GM12878 (cell line): ENCODE measurements around the gene ABHD17C. TPM values are rescaled to one million over a fixed set of nuclear protein-coding genes. Genes with fewer than 3 reads are reported as not detected.

ENCODE experiments used
- ATAC-seq: fragments of 200-7000 bp; cut with Tn5 transposase; 3 replicates; pipeline ENCODE4 v1.9.1; 2020; ENCODE audit warnings: mild to moderate bottlenecking, moderate library complexity
- BruUV-seq: library from RNA; stranded (reverse); fragments of 400-500 nt; replicated peaks from 2 replicates; lab custom pipeline; 2021; lab: Mats Ljungman, UMichigan
- CTCF ChIA-PET: fragments of 300-600 bp; sonication (Branson Sonifier 250); formaldehyde crosslinking; extraction: SDS; loops from one replicate; lab custom pipeline; 2021; ENCODE audit warnings: inconsistent platforms; lab: Yijun Ruan, JAX
- POLR2A ChIA-PET: fragments of 350-600 bp; formaldehyde crosslinking; extraction: SDS; loops from one replicate; lab custom pipeline; 2021; ENCODE audit warnings: inconsistent platforms; lab: Charles Lee
- RAD21 ChIA-PET: fragments of 300-600 bp; sonication (Branson Sonifier 250); formaldehyde crosslinking; loops from one replicate; lab custom pipeline; 2023; ENCODE audit warnings: antibody characterized with exemption; ENCODE audit not compliant: unreplicated experiment; lab: Charles Lee
- SMC1A ChIA-PET: fragments of 300-600 bp; sonication (Branson Sonifier 250); formaldehyde crosslinking; loops from one replicate; lab custom pipeline; 2023; ENCODE audit not compliant: unreplicated experiment, uncharacterized antibody; lab: Charles Lee
- DNase-seq: peaks from one replicate; pipeline ENCODE4 v3.0.0-alpha.2; 2011; ENCODE audit warnings: low read depth, low spot score
- FAIRE-seq: peaks from 3 replicates; lab custom pipeline; 2011; peaks lifted over from hg19 to GRCh38; lab: Jason Lieb, UNC
- H2AFZ ChIP-seq: 2 replicates; pipeline ENCODE4 v1.6.0; 2011; ENCODE audit warnings: low read depth, low read length, control low read depth; ENCODE audit not compliant: control insufficient read depth
- H3K27ac ChIP-seq: 2 replicates; pipeline ENCODE4 v1.5.1; 2011; ENCODE audit warnings: control low read depth; ENCODE audit not compliant: control insufficient read depth, insufficient read depth
- H3K27me3 ChIP-seq, 2 experiments: replicated peaks in 1 of 2; 2 replicates each; pipeline versions ENCODE4 v1.6.0 to v1.6.1; 2011; ENCODE audit warnings: low read length in 1 of 2; ENCODE audit not compliant: control insufficient read depth in 2 of 2, insufficient read depth in 2 of 2
- H3K36me3 ChIP-seq, 2 experiments: 2 replicates each; pipeline ENCODE4 v1.5.1; 2011; ENCODE audit warnings: low read length in 1 of 2; ENCODE audit not compliant: control insufficient read depth in 2 of 2, insufficient read depth in 2 of 2
- H3K4me1 ChIP-seq: 2 replicates; pipeline ENCODE4 v1.6.1; 2011; ENCODE audit warnings: mild to moderate bottlenecking, low read length, moderate library complexity, mixed read lengths; ENCODE audit not compliant: control insufficient read depth, insufficient read depth
- H3K4me2 ChIP-seq: 2 replicates; pipeline ENCODE4 v1.6.0; 2011; ENCODE audit warnings: control low read depth; ENCODE audit not compliant: control insufficient read depth, insufficient read depth
- H3K4me3 ChIP-seq: fragments of 200-600 bp; sonication (generic); 2 replicates; pipeline ENCODE4 v1.5.1; 2016
- H3K79me2 ChIP-seq: 2 replicates; pipeline ENCODE4 v1.6.0; 2011; ENCODE audit warnings: low read length; ENCODE audit not compliant: control insufficient read depth, insufficient read depth
- H3K9ac ChIP-seq: 2 replicates; pipeline ENCODE4 v1.8.0; 2011; ENCODE audit warnings: low read length, control low read depth, mixed read lengths; ENCODE audit not compliant: control insufficient read depth, insufficient read depth
- H3K9me3 ChIP-seq: replicated peaks from 3 replicates; pipeline ENCODE4 v1.5.1; 2011; ENCODE audit warnings: mild to moderate bottlenecking, low read length; ENCODE audit not compliant: control insufficient read depth, insufficient read depth
- H4K20me1 ChIP-seq: 2 replicates; pipeline ENCODE4 v1.6.0; 2011; ENCODE audit not compliant: control insufficient read depth, insufficient read depth
- GABPA ChIP-seq: IDR thresholded peaks from 2 replicates; pipeline ENCODE4 v1.6.1; 2014; ENCODE audit warnings: antibody characterized with exemption, low read depth, mild to moderate bottlenecking, inconsistent platforms
- IRF4 ChIP-seq: IDR thresholded peaks from 2 replicates; pipeline ENCODE4 v1.6.1; 2011; ENCODE audit warnings: low read depth, low read length
- MXI1 ChIP-seq: fragments of 150-350 bp; IDR thresholded peaks from 2 replicates; pipeline ENCODE4 v1.6.1; 2011; ENCODE audit warnings: low read depth, mild to moderate bottlenecking, inconsistent platforms, low read length, improper control_type of control experiment
- PAX5 ChIP-seq: IDR thresholded peaks from 2 replicates; pipeline ENCODE4 v1.6.1; 2011; ENCODE audit warnings: low read depth, low read length, borderline replicate concordance
- STAT3 ChIP-seq: IDR thresholded peaks from 2 replicates; pipeline ENCODE4 v1.6.1; 2011; ENCODE audit warnings: low read depth, low read length, improper control_type of control experiment
- WRNIP1 ChIP-seq: IDR thresholded peaks from 2 replicates; pipeline ENCODE4 v1.6.1; 2011; ENCODE audit warnings: low read depth, low read length, improper control_type of control experiment, borderline replicate concordance
- YY1 ChIP-seq: IDR thresholded peaks from 2 replicates; pipeline ENCODE4 v1.6.1; 2011; ENCODE audit warnings: low read depth, mild to moderate bottlenecking, low read length
- ZZZ3 ChIP-seq: IDR thresholded peaks from 2 replicates; pipeline ENCODE4 v1.6.1; 2011; ENCODE audit warnings: low read depth; ENCODE audit not compliant: control insufficient read depth, insufficient read length
- WGBS: methylation state at CpG from one replicate; pipeline ENCODE4 v1.1.6; 2016; ENCODE audit warnings: low lambda C conversion rate; ENCODE audit not compliant: insufficient replicate concordance, insufficient coverage; ENCODE audit errors: missing lambda C conversion rate; 5-methylcytosine and 5-hydroxymethylcytosine counted together
- in situ Hi-C: fragments of 300-500 bp; cut with MboI; formaldehyde crosslinking; loops from 9 replicates; pipeline ENCODE4 v1.14.3; 2018; ENCODE audit warnings: mixed read lengths
- intact Hi-C: fragments of 100-400 bp; cut with micrococcal nuclease; formaldehyde crosslinking; loops from one replicate; pipeline ENCODE4 v1.14.2; 2022; ENCODE audit not compliant: unreplicated experiment
- polyA plus RNA-seq, 11 experiments: library from polyadenylated mRNA; depleted of rRNA in 4 of 11; unstranded in 6 of 11; stranded (reverse) in 5 of 11; fragments of >200 nt; fragmentation: Nextera tagmentation in 4 of 11; fragmentation: Illumina TruSeq in 1 of 11; extraction: Ambion mirVana in 4 of 11; extraction: Trizol in 1 of 11; gene quantifications; 1 replicate in 1 of 11; 2 replicates in 10 of 11; pipeline versions ENCODE4 v1.2.1 to v1.2.3, GENCODE V29; 2011 to 2016; ENCODE audit warnings: inconsistent platforms in 2 of 11, missing spikeins in 2 of 11, low read depth in 1 of 11
- total RNA-seq, 4 experiments: library from RNA; depleted of rRNA in 3 of 4; stranded (reverse); fragments of >200 nt in 3 of 4; fragmentation: Illumina TruSeq in 1 of 4; extraction: Trizol in 1 of 4; gene quantifications; 2 replicates each; pipeline versions ENCODE4 v1.2.1 to v1.2.3, GENCODE V29; 2013 to 2021
- TF ChIP-seq, protein P1 (sequence below): IDR thresholded peaks from 2 replicates; pipeline ENCODE4 v1.6.1; 2012; ENCODE audit warnings: low read depth, low read length, improper control_type of control experiment

The ABHD17C gene
- total and polyA plus RNA-seq, 10 of the 15 experiments (the other 5 are each of a cell fraction or from before 2014, with no cell fraction given), result 0.92 to 11.4 (median 5.5) TPM

DNA sequence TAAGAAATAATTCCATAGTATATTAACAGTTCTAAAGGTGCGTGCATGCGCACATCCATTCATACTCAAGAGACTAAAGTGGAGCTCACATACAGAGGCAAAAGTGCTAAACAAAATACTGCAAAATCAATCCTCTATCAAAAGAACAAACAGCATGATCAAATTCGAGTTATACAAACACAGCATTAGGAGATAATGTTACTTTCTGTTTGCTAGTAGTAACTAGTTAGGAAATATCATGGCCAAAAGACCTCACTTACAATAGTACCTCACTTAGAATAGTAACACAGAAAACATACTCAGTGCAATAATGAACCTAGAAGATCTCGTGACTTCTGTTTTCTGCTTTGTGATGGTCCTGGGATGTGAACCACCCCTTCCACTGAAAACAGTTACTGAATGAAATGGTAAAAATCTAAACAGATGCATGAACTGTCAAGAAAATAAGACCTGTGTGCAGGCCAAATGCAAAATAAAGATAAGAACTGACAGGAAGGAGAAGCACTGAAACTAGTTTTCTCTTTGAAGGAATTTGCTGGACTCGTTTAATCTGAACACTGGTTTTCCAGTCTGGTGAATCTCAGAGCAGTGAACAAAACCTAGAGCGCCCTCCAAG, 63.1 kb downstream of the ABHD17C start:
- ChIA-PET SMC1A (interaction anchor here (0.9 kb wide), 1 partner anchor 192 kb away, joined by 3 read pairs; no protein-coding TSS in a partner anchor), CTCF (interaction anchor here (1.0 kb wide), 1 partner anchor 18 kb away, joined by 4 read pairs; no protein-coding TSS in a partner anchor), RAD21 (no interaction called here), POLR2A (no interaction called here)
- intact Hi-C loops, result no loop called here
- Histone ChIP-seq H4K20me1 (no peaks in the 10 kb centered on the region), H3K79me2 (no peaks in the 10 kb centered on the region), H3K9ac (no peak overlapping the region), H2AFZ (no peak overlapping the region), H3K27me3 (no peaks in the 10 kb centered on the region), H3K27ac (no peak overlapping the region), H3K4me3 (no peak overlapping the region), H3K4me2 (no peak overlapping the region), H3K4me1 (no peaks in the 10 kb centered on the region), H3K36me3 (no peaks in the 10 kb centered on the region; a peak in 2 of 4 replicates), H3K9me3 (no peaks in the 10 kb centered on the region)
- TF ChIP-seq, protein P1, sequence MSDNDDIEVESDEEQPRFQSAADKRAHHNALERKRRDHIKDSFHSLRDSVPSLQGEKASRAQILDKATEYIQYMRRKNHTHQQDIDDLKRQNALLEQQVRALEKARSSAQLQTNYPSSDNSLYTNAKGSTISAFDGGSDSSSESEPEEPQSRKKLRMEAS, result no peak
- TF ChIP-seq IRF4, result no peak
- TF ChIP-seq STAT3, result no peak
- TF ChIP-seq PAX5, result no peak
- no peak for TF ChIP-seq MXI1
- no peak for TF ChIP-seq ZZZ3
- no peak for TF ChIP-seq YY1
- TF ChIP-seq GABPA, result no peak
- TF ChIP-seq WRNIP1, result no peak
- ATAC-seq (no peak), DNase-seq (no peak), FAIRE-seq (no peak)
- WGBS, result 49% methylated on average over 6 of the region's 6 CpGs
- no TSS peak for BruUV-seq
- in situ Hi-C loops, result no loop called here
